ENCODE measurements around the gene CTSE. TPM values are rescaled to one million over a fixed set of nuclear protein-coding genes. Genes with fewer than 3 reads are reported as not detected.

Gene CTSE
- total and polyA plus RNA-seq, 8 donors, result 6.7 to 966 (median 138) TPM

- Histone ChIP-seq H3K9me3 (no peaks in the 10 kb centered on the region), H3K36me3 (peaks cover 0 to 47% (median 31%) of the 10 kb centered on the region in 4 donors), H3K27ac (no peak overlapping the region), H3K4me1 (no peaks in the 10 kb centered on the region), H3K27me3 (no peaks in the 10 kb centered on the region), H3K4me3 (no peak overlapping the region)
- WGBS, 5 donors, result 46 to 100% (median 93%) methylated on average over 1 of the region's 1 CpG
- no peak for DNase-seq
- TF ChIP-seq POLR2A (IDR thresholded peaks at IDR 0.05) (no peak), CTCF (IDR thresholded peaks at IDR 0.05) (no peak), EP300 (IDR thresholded peaks at IDR 0.05) (no peak), POLR2AphosphoS5 (IDR thresholded peaks at IDR 0.05) (no peak)
- intact Hi-C loops (cut with DNase I; ENCODE audit: low total_unique reads), result no loop called here
Observed at GRCh38 chr1:205993068-205993467, 30.6 kb downstream of the CTSE start.

- DNase-seq, result no peak
- no peaks in the 10 kb centered on the region for H3K27me3 ChIP-seq
- peaks cover 0 to 47% (median 31%) of the 10 kb centered on the region in 4 donors for H3K36me3 ChIP-seq
- intact Hi-C loops (cut with DNase I; ENCODE audit: low total_unique reads), result no loop called here
- 93 to 97% (median 95%) methylated on average over 13 to 14 of the region's 14 CpGs for WGBS, 5 donors
- no peak overlapping the region for H3K27ac ChIP-seq
- no peak overlapping the region for H3K4me3 ChIP-seq
- TF ChIP-seq POLR2A (IDR thresholded peaks at IDR 0.05) (no peak), POLR2AphosphoS5 (IDR thresholded peaks at IDR 0.05) (no peak), EP300 (IDR thresholded peaks at IDR 0.05) (no peak), CTCF (IDR thresholded peaks at IDR 0.05) (no peak)
- no peaks in the 10 kb centered on the region for H3K4me1 ChIP-seq
- no peaks in the 10 kb centered on the region for H3K9me3 ChIP-seq
Observed at GRCh38 chr1:205992218-205992882, 31.3 kb downstream of the CTSE start.

GRCh38 chr1:205991237-205991636 is 32.5 kb downstream of the CTSE start:
- Histone ChIP-seq H3K36me3 (peaks cover 0 to 47% (median 31%) of the 10 kb centered on the region in 4 donors), H3K27ac (no peak overlapping the region), H3K9me3 (no peaks in the 10 kb centered on the region), H3K4me3 (no peak overlapping the region), H3K4me1 (peaks cover 0 to 10% (median 3%) of the 10 kb centered on the region in 4 donors), H3K27me3 (no peaks in the 10 kb centered on the region)
- WGBS, 5 donors, result 79 to 90% (median 87%) methylated on average over 4 of the region's 4 CpGs
- DNase-seq, result no peak
- no peak for TF ChIP-seq CTCF (IDR thresholded peaks at IDR 0.05)
- TF ChIP-seq POLR2A (IDR thresholded peaks at IDR 0.05), result no peak
- TF ChIP-seq POLR2AphosphoS5 (IDR thresholded peaks at IDR 0.05), result no peak
- TF ChIP-seq EP300 (IDR thresholded peaks at IDR 0.05), result no peak
- intact Hi-C loops (cut with DNase I; ENCODE audit: low total_unique reads), result no loop called here

- H3K4me3 ChIP-seq, result no peak overlapping the region
- H3K4me1 ChIP-seq, result peaks cover 0 to 10% (median 3%) of the 10 kb centered on the region in 4 donors
- H3K27ac ChIP-seq, result no peak overlapping the region
- no peaks in the 10 kb centered on the region for H3K27me3 ChIP-seq
- no peak for TF ChIP-seq EP300 (IDR thresholded peaks at IDR 0.05)
- no peak for TF ChIP-seq POLR2A (IDR thresholded peaks at IDR 0.05)
- TF ChIP-seq POLR2AphosphoS5 (IDR thresholded peaks at IDR 0.05), result no peak
- no peak for TF ChIP-seq CTCF (IDR thresholded peaks at IDR 0.05)
- DNase-seq, result no peak
- intact Hi-C loops (cut with DNase I; ENCODE audit: low total_unique reads), result no loop called here
- H3K9me3 ChIP-seq, result no peaks in the 10 kb centered on the region
- WGBS, 5 donors, result 78 to 91% (median 89%) methylated on average over 2 of the region's 2 CpGs
- peaks cover 0 to 47% (median 31%) of the 10 kb centered on the region in 4 donors for H3K36me3 ChIP-seq
Observed at GRCh38 chr1:205990226-205990625, 33.5 kb downstream of the CTSE start.

Measured in stomach (tissue), 9 donors.